GM18519 (cell line): ENCODE measurements around the gene MT1HL1.

ENCODE experiments used
- ATAC-seq: cut with Tn5 transposase; IDR thresholded peaks from one replicate; pipeline ENCODE4 v1.9.1; 2021; ENCODE audit warnings: mild to moderate bottlenecking, moderate library complexity; ENCODE audit not compliant: unreplicated experiment, low FRiP score

MT1HL1 gene

DNA sequence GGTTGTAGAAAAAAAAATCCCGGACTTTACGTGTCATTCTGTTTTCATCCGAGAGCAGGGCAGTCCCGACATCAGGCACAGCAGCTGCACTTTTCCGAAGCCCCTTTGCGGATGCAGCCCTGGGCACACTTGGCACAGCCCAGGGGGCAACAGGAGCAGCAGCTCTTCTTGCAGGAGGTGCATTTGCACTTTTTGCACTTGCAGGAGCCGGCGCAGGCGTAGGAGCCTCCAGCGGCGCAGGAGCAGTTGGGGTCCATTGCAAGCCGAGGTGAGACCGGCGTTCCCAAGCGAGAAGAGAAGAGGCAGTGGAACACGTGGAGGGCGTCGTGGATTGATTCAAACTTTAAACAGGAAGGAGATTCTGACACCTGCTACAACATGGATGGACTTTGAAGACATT is at the start of gene MT1HL1:
Gene MT1HL1 (minus strand): TSS at position 326 of the 400 bp plus-strand sequence. CDS start 69 bp downstream, at position 257.
- no peak for ATAC-seq

DNA sequence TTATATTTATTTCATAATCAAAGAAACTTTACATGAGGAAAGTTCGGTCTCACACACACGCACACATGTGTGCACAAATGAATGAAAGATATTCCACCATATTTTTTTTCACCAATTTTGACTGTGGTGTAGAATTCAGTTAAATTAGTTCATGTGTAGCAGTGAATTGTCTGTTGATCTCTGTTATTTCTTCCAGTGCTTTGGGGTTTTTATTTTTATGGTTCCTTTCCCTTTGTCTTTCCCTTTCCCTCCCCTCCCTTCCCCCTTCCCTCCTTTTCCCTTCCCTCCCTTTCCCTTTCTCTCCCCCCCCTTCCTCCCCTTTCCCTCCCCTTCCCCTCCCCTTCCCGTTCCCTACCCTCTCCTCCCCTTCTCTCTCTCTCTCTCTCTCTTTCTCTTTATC is 46.7 kb upstream of the MT1HL1 start:
- ATAC-seq: no peak

DNA sequence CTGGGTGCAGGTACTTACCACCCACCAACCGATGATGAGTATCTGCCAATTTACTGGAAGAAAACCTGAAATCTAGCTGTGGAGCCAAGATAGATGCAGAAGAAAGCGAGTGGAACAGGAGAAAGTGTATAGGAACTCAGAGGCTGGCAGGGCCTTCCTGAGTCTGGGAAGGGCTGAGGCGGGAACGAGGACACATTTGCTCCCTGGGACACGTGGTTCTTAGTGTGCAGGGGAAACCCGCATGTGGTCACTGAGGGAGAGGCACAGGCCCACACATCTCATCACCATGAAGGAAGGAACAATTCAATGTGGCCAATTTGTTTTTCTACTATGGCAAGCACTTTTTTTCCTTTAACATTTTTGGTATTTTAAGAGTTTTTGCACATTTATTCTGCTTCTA is 45.9 kb upstream of the MT1HL1 start:
- no peak for ATAC-seq

DNA sequence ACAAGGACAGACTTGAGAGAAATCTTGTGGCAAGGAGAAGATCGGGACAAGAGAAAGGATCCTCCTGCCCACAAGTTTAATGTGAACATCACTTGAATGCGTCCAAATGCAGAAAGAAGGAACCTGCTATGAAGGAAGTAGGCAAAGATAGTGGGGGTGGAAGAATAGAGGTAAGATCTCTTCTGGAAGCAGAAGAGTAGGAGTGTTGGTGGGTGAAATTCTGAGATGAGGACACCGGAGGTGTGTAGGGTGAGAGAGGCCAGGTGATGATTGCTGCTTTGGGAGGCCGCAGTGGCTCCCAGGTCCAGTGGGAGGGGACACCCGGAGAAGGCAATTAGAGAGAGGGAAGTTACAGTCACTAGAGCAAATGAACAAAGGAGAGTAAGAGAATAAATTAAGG is 44.6 kb upstream of the MT1HL1 start:
- no peak for ATAC-seq

DNA sequence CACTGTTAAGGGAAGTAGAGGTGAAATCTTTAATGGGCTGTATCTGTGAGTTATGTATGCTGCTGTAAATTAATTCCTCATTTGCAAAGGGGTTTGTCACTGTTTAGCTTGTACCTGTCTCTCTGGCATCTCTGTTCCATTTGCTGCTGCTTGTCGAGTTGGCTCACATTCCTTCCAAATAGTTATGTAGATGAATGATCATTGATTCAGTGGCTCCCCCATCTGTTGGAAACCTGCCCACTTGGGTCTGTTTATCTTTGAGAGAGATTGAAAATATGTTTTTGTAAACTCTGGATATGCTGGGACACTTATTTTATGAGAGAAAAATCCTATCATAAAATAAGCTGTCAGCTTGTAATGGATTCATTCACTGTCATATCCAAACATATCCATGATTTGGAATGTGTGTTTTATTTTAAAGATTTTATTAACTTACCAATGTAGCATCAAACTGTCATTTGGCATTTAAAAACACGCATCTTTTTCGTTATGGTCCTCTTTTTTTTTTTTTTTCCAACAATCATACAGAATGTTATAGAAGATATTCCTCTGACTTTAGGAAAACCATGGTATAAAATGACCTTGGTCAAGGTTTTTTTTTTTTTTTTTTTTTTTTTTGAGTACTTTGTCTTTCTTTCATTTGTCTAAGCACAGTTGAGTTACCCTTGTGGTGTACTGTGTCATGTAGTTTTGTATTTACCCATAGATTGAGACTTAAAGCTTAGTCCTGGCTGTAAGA is 41.2 kb upstream of the MT1HL1 start:
- no peak for ATAC-seq

DNA sequence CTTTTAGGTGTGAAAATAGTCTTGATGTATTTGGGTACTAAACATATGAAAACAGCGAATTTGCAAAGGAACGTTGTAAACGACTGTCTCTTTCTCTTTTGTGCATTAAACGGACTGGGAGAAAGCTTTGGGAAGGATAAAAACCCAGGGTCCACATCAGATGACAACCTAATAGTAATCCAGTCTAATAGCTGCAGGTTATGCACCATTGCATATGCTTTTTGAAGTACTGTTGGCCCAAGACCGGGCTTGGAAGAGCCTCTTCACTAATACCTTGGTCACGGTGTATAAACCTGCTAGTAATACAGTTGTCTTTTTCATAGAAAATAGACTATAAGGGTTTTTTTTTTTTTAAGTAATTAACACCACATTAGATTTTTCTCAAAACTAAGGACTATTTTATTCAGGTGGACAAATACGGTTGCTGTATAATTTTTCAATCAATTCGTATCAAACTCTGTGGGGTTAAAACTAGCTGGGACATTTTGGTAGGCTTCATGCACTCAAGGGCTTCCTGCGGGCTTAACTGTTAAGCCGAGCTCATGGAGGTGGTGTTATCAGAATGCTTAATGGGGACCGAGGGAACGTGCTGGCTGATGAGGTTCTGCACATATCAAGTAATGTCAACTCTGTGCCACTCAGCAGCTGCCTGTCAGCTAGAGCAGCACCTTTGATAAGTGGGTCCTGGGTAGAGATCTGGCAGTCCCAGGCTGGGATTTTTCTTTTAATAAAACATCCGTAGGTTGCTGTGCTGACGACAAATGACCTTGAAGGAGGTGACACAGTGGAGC is 39.8 kb upstream of the MT1HL1 start:
- no peak for ATAC-seq

DNA sequence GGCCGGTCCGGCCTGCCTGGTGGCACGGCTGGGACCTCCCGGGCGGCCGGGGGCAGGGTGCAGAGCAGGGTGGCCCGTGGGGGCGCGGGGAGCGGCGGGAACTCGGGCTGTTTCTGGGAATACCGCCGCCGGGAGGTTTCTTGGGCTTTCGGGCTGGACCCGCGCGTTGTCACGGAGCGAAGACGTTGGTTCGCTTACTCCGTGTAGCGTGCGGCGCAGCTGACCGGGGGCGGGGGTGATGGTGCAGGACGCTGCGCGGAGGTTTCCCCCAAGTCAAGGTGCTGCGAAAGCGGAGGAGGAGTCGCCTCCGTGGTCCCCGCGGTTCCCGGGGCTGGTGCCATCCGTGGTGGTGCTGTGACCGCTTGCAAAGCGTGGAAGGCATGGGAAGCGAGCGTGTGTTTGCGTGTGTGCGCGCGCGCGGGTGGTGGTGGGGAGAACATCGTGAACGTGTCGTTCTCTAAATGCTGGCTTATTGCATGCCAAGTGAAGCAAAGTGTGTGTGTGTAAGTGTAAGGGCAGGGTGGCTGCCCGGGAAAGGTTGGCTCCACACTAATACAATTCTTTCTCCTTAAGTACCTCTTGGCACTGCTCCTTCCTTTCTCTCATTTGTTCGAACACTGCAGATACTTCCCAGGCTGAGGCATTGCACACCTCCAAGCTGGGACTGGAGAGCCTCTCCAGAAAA is 38.8 kb upstream of the MT1HL1 start:
- ATAC-seq: no peak

DNA sequence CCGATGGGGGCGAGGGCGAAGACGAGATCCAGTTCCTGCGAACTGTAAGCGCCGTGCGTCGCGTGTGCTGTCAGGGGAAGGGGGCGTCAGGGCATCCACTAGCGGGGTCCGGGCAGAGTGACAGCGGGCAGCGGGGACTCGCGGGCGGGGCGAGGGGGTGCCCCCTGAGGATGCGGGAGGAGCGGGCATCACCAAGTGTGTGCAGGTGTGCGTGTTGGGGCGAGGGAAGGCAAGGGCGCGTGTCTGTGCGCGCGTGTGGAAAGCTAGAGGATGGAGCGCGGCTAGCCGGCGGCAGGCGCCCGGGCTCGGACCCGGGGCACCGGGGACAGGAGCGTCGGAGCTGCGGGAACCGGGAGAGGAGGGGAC is 38.3 kb upstream of the MT1HL1 start:
- no peak for ATAC-seq

DNA sequence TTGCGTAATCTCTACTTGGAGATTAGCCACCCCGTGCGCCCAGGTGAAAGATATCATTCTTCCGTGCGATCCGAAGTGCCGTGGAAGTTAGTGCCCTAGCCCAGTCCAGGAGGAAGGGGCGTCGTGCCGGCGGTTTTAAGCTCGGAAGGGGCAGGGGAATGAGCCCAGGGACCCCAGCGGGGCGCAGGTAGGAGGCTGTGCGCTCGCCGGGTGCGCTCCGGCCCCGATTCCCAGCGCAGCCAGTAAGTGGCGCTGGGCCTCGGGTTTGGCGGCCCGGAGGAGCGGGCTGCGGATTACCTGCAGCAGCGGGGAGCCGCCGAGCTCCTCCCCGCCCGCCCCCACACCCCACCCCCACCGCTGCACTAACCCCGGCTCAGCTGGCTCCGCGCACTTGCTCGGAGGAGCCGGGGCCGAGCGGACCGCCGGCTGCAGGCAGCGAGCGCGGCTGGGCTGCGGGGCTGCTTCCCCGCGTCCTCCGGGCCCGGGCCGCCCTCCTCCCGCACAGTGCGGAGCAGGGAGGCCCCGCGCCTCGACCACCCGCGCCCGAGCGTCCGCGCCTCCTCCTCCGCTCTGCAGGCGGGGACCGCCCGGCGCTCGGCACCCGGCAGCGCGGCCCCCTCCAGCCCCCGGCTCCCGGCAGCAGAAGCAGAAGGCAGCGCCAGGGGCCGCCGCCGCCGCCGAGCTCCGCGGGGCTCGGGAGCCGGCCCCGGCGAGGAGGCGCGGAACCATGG is 37.7 kb upstream of the MT1HL1 start, which contains the start of gene RYR2:
Gene RYR2 (plus strand): TSS at position 390 of the 731 bp plus-strand sequence. CDS start 338 bp downstream, at position 728.
- no peak for ATAC-seq

DNA sequence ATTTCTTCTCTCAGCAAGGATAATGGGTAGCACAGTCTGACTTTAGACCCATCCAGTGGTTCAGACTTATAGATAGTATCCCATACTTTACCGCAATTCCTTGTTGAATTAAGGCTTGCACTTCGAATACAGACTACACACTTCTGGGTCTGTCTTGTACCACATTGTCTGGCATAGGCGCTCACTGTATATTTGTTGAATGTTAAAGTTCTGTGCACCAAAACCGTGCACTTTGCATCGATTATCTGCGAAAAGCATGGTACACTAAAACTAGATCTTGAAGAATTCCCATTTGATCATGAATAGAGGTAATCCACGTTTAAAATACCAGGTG is 37.2 kb upstream of the MT1HL1 start:
- ATAC-seq: no peak

DNA sequence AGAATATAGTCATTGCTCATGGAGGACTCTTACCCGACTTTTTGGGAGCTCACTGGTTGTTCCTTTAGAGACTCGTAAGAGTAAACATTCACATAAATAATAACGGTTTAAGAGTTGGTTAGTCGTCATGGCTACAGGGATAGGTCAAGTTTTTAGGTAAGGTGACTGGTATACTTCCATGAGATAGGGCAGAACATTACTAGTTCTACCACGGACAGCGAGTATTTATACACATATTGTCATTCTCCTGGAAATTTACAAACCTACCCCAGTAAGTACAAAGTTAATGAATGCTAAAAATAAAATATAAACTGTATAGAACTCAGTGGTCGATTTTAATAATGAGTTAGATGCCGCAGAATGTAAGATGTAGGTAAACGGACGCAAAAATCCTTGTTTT is 36.6 kb upstream of the MT1HL1 start:
- no peak for ATAC-seq

DNA sequence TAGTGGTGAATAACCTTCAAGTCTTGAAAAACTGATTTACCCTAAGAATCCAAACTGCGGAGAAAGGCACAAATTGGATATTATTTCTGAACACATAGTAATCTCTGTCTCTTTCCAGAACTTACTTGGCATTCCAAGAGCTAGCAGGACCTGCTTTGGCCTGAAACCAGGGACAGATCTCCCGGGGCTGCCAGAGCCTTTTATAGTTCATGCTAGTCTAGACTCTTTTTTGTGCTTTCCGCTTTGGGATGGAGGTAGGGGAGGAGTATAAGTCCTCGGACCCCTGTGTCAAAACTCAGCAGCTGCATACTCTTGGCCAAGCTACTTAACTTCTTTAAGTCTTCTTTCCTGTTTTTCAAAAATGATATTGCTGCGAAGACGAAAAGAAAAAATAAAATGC is 34.0 kb upstream of the MT1HL1 start:
- no peak for ATAC-seq

DNA sequence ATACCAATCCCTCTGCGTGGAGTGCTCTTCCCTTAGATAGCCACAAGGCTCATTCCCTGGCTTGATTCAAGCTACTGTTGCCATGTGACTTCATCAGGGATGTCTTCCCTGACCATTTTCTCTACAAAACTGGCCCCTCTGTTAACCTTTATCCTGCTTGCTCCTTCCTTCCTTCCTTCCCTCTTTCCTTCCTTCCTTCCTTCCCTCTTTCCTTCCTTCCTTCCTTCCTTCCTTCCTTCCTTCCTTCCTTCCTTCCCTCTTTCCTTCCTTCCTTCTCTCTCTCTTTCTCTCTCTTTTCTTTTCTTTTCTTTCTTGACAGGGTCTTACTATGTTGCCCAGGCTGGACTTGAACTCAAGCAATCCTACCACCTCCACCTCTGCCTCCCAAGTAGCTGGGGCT is 31.5 kb upstream of the MT1HL1 start:
- no peak for ATAC-seq

DNA sequence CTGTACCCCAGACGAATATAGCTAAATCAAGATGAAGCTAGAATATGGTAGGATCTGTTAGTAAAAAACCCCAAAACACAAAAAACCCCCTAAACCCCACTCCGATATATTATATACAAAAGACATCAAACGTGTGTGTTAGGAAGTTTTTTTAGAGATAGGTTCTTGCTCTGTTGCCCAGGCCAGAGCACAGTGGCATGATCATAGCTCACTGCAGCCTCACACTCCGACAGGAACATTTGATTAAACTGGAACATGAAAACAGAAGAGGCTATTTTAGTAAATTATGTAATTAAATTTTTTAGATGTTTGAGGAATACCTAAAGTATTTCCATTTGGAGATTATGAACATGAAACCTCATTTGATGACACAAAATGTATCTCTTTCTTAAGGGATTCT is 29.6 kb upstream of the MT1HL1 start:
- ATAC-seq: no peak

DNA sequence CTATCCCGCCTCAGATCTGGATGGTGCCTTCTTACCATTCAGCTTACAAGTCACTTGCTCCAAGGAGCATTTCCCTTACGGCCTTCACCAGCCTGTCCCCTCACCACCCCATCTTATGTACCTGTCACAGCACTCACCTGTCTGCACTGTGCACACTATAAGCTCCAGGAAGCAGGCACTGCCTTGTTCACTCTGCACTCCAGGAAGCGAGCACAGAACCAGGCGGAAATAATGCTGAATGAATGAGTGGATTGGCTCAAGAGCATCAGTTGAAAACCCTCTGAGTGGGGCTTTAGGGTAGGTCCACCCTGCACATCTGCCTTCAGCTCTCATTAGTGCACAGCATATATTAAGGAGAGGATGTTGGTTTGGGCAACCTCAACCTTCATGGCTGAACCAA is 28.8 kb upstream of the MT1HL1 start:
- ATAC-seq: no peak

DNA sequence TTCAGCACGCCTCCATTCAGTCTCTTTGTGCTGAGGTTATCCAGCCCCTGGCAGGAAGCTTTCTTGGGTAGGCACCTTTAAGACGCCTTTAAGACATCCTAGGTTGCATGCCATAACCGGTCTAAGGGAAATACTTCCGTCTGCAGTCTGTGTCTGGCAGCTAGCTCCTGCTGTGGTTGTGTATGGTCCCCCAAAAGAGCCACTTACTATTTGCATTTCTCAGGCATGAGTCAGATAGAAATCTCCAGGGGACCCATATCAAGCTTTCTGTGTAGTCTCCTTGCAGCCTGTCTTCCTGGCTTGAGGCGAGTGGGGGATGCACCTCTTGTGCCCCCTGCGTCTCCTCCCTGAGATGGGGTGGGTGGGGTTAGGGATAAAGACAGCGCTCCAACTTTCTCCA is 27.8 kb upstream of the MT1HL1 start:
- ATAC-seq: peak; percentile 98

DNA sequence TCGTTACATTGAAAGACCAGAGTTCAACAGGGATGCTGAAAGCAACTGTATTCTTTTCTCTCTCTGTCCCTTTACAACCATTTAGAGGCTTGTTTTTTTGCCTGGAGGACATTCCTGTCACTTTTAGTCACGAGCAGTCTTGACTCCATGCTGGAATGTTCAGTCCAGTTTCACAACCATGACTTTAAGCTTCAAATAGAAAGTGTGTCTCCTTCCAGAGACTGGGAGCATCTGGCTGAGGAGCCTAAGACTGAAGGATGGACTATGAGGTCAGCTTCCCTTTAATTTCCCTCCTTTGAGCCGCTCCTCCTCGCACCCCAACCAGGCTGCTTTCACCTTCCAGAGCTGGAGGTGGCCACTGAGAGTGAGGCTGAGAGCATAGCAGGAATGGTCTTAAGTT is 27.2 kb upstream of the MT1HL1 start:
- ATAC-seq: no peak

DNA sequence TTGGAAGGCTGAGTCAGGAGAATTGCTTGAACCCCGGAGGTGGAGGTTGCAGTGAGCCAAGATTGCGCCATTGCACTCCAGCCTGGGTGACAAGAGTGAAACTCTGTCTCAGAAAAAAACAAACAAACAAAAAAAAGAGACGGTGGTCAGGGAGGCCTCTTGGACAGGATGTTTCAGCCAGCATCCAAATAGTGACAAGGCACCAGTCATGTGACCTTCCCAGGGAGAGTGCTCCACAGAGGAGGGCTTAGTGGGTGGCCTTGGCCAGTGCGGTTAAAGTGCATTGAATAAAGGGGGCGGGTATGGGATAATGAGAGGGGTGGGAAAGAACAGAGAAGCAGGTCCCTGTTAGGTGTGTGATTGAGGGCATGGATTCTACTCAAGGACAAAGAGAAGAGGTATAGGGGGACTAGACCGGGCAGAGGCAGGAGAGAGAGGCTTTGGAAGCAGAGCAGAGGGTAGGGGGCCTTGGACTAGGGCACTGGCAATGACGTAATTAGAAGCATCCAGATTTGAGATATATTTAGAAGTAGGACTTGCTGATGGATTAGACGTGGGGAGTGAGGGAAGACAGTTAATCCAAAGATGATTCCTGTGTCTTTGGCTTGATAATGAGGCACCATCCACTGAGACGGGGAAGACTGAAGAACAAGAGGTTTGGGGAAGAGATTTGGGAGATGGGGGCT is 25.8 kb upstream of the MT1HL1 start:
- no peak for ATAC-seq

DNA sequence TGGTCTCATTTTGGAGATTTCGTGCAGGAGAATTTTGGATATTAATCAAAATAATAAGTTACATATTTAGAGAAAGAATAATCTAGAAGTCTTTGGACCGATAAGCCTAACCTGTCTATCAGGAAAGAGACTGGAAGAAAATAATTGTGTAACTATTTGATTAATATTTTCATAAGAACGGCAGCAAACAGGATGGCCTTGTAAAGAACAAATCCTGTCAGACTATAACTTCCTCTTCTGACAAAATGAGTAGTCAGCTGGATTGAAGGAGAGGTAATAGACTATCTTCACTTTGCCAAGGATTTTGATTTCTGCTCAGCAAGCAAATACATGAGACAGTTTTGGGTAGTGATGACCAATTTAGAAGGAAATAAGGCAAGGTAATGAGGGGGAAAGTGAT is 25.0 kb upstream of the MT1HL1 start:
- ATAC-seq: no peak

DNA sequence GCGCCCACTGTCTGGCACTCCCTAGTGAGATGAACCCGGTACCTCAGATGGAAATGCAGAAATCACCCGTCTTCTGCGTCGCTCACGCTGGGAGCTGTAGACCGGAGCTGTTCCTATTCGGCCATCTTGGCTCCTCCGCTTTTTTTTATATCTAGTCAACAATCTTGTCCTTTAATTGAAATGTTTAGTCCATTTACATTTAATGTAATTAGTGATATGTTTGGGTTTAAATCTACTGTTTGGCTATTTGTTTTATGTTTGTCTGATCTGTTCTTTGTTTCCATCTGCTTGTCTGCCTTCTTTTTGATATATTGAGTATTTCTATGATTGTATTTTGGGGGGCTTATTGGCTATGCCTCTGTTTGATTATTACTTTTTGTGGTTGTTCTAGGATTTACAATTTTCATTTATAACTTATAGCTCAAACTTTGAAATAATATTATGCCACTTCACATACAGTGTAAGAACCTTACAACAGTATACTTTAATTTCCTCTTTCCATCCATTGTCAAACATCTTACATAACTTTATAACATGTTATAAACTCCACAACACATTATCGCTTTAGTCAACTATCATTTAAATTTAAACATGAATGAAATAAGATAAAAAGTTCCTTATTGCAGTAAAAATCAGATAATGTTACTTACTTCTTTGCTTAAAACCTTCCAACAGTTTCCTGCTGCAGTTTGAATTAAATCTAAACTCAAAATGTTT is 21.3 kb upstream of the MT1HL1 start:
- no peak for ATAC-seq
